Subcutaneous adipose tissue (tissue), 4 donors: ENCODE results near the gene ITGB5. TPM values are rescaled to one million over a fixed set of nuclear protein-coding genes. Genes with fewer than 3 reads are reported as not detected.

ENCODE experiments used
- total RNA-seq, 4 donors: library from RNA; depleted of rRNA; stranded (reverse); fragments of >200 nt; gene quantifications; one replicate each; pipeline ENCODE4 v1.1.0, GENCODE V29; 2016
- TF ChIP-seq, protein P1 (sequence below): fragments of 450-650 bp; IDR thresholded peaks from one replicate; pipeline ENCODE4 v1.5.1; 2016; ENCODE audit warnings: low read depth, mild to moderate bottlenecking, control low read depth, antibody characterized with exemption, moderate library complexity

The ITGB5 gene
- total RNA-seq, 4 donors from 2014 or later, result 165 to 320 (median 262) TPM

DNA sequence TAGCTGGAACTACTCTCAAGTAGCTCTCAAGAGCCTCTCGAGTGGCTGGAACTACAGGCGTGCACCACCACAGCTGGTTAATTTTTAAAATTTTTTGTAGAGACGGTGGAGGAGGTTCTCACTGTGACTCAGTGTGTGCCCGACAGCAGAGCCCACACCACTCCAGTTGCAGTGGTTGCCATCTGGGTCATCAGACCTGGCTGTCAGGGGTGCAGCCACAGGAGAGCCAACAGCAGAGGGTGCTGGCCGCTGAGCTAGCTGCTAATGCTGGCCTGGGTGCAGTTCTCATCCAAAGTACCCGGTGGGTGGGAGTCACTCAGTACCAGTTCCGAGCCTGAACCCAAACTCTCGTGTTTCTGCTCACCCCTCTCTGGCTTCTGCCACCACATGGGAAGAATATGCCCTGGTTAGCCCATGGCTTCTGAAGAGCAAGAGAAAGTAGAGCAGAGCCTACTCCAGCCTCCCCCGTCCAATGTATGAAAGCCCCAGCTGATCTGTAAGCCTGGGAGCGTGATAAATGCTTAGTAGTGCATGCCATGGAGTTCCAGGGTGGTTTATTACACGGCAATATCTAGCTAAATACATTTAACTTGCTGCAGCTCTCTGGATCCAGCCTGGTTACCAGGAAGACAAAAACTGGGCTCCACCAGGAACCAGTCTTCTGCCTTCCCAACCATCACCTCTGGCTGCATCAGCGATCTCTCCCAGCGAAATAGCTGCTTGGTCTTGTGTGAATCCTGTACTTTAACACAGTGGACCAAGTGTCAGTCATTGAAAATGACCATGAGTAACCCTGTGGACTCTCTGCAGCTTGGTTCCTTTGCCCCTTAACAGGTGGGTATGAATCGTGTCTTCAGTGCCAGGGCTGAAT, 139.8 kb downstream of the ITGB5 start:
- TF ChIP-seq, protein P1, sequence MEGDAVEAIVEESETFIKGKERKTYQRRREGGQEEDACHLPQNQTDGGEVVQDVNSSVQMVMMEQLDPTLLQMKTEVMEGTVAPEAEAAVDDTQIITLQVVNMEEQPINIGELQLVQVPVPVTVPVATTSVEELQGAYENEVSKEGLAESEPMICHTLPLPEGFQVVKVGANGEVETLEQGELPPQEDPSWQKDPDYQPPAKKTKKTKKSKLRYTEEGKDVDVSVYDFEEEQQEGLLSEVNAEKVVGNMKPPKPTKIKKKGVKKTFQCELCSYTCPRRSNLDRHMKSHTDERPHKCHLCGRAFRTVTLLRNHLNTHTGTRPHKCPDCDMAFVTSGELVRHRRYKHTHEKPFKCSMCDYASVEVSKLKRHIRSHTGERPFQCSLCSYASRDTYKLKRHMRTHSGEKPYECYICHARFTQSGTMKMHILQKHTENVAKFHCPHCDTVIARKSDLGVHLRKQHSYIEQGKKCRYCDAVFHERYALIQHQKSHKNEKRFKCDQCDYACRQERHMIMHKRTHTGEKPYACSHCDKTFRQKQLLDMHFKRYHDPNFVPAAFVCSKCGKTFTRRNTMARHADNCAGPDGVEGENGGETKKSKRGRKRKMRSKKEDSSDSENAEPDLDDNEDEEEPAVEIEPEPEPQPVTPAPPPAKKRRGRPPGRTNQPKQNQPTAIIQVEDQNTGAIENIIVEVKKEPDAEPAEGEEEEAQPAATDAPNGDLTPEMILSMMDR, result no peak

DNA sequence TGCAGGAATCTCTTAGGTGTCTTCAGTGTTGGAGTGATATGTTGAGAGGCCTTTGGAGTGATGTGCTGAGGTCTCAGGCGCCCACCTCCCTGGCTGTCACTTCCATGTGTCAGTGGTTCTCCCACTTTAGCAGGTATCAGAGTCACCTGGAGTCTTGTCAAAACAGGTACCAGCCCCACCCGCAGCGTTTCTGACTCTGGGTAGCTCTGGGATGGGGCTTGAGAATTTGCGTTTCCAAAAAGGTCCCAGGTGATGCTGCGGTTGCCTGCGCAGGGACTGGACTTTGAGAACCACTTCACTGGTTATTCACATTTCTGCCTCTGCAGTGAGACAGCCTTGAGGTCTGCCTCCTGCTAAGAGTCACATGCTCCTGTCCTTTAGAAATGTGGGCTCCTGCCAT, 141.4 kb downstream of the ITGB5 start:
- TF ChIP-seq, protein P1, result no peak

DNA sequence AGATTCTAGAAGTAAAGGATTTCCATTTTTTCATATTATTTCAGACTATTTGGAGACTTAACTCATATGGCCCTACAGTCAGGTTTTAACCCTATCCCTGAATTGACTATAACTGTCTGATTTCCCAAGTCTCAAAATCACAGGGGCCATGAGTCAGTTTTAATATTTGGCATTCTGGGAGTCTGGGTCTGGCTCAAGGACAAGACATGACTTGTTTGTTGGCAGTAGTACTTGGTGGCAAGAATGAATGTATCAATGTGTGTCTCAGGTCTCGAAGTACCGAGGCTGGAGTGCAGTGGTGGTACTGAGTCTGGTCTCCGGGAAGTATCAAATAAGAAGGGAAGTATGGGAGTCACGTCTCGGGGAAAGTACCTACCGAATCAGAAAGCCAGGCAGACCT, 146.1 kb downstream of the ITGB5 start:
- TF ChIP-seq, protein P1, result no peak

DNA sequence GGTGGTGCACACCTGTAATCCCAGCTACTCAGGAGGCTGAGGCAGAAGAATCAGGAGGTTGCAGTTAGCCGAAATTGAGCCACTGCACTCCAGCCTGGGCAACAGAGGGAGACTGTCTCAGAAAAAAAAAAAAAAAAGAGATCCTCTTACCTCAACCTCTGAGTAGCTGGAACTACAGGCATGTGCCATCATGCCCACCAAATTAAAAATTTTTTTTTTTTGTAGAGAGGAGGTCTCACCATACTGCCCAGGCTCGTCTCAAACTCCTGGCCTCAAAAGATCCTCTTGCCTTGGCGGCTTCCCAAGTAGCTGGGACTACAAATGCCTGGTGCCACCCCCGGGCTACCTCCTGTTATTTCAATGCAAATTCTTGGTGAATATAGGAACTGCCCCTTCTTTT, 155.4 kb downstream of the ITGB5 start:
- TF ChIP-seq, protein P1, result no peak

DNA sequence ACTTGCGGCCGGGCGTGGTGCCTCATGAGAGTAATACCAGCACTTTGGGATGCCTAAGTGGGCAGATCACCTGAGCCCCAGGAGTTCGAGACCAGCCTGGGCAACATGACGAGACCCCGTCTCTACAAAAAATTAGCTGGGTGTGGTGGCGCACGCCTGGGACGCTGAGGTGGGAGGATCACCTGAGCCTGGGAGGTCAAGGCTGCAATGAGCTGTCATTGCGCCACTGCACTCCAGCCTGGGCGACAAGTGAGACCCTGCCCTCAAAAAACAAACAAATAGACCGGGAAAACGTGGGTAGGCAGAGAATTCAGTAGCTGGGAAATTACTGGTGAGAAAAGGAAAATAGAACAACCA, 156.2 kb downstream of the ITGB5 start:
- TF ChIP-seq, protein P1, result no peak

DNA sequence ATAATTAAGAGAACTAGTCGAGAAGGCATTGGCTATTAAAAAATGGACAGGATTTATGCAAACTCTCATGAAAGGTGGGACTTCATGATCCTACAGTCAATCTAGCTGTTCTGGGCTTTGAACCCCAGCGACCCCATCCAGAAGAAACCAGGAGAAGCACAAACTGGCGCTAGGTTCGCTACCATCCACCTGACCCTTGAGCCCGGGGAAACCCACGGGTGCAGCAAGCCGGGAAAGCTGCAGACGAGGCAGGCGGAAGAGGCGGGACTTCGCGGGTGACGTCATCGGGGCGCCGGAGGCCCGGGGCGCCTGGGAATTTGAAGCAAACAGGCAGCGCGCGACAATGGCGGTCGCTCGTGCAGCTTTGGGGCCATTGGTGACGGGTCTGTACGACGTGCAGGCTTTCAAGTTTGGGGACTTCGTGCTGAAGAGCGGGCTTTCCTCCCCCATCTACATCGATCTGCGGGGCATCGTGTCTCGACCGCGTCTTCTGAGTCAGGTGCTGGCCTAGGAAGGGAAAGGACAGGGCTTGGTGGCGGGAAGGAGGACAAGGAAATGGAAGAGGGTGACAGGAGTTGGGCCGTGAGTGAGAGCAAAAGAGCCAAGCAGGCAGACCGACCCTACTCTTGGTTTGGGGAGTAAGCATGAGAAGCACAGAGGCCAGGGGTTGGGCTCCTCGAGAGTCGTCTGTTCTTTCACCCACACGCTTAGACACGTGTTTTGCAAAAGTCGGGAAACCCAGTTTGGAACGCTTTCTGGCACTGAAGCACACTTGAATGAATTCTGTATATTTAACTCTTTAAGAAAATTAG, 156.8 kb downstream of the ITGB5 start, which contains the start of gene UMPS:
UMPS (plus strand) TSS at position 324 of the 812 bp plus-strand sequence; CDS start at position 344, 20 bp downstream.
- TF ChIP-seq, protein P1, result no peak

DNA sequence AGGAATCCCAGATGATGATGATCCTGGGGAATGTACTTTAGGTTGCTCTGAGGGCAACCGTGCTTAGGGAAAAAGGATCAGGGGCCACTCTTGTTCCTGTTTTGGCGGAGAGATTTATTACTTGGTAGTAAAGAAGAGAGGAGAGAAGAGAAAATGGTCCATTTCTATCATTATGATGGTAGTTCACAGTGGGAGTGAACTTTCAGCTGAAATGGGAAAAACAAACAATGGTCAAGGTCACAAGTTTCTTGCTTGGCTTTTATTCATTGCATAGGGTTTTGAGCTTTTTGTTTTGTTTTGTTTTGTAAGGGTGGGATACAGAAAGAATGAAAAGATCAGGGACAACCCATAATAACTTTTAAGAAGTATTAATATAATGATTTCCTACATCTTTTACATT, 164.6 kb downstream of the ITGB5 start:
- TF ChIP-seq, protein P1, result no peak
